A673 (cell line): Measurements from ENCODE around the gene LIN54.
"Not testable (repeated sequence)": the region's sequence is repeated elsewhere in the genome, so short reads cannot be mapped to it uniquely, and the experiment has no call there.

Experiments
- EZH2 ChIP-seq: fragments of 200-600 bp; sonication (generic); IDR thresholded peaks from 2 replicates; pipeline ENCODE4 v1.6.1; 2017; ENCODE audit warnings: borderline replicate concordance, low read depth, mild to moderate bottlenecking, mixed read lengths, antibody characterized with exemption, low read length; ENCODE audit not compliant: poor library complexity, severe bottlenecking
- TF ChIP-seq, protein P1 (sequence below): fragments of 300-800, 200-600 bp; sonication (generic); conservative IDR thresholded peaks from 2 replicates; pipeline ENCODE4 v1.5.1; 2017; ENCODE audit warnings: low read depth, mild to moderate bottlenecking, antibody characterized with exemption, low read length, moderate library complexity, mixed read lengths

- TF ChIP-seq, protein P1, sequence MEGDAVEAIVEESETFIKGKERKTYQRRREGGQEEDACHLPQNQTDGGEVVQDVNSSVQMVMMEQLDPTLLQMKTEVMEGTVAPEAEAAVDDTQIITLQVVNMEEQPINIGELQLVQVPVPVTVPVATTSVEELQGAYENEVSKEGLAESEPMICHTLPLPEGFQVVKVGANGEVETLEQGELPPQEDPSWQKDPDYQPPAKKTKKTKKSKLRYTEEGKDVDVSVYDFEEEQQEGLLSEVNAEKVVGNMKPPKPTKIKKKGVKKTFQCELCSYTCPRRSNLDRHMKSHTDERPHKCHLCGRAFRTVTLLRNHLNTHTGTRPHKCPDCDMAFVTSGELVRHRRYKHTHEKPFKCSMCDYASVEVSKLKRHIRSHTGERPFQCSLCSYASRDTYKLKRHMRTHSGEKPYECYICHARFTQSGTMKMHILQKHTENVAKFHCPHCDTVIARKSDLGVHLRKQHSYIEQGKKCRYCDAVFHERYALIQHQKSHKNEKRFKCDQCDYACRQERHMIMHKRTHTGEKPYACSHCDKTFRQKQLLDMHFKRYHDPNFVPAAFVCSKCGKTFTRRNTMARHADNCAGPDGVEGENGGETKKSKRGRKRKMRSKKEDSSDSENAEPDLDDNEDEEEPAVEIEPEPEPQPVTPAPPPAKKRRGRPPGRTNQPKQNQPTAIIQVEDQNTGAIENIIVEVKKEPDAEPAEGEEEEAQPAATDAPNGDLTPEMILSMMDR, result not testable (repeated sequence)
- TF ChIP-seq EZH2, result not testable (repeated sequence)
These were observed 96.7 kb downstream of the LIN54 start for GRCh38 chr4:82913968-82914367.
